Left renal cortex interstitium (tissue), 4 donors: ENCODE measurements around the gene IFIT2. TPM values are rescaled to one million over a fixed set of nuclear protein-coding genes. Genes with fewer than 3 reads are reported as not detected.
"Not testable (repeated sequence)": the region's sequence is repeated elsewhere in the genome, so short reads cannot be mapped to it uniquely, and the experiment has no call there.

Experiments used
- DNase-seq, 4 donors: peaks; one replicate each; pipeline ENCODE4 v3.0.0-alpha.2; 2013; ENCODE audit warnings: low read depth in 4 of 4, low spot score in 2 of 4, missing footprints in 1 of 4
- polyA plus RNA-seq, 4 donors: library from polyadenylated mRNA; unstranded; fragments of 120-200 nt; gene quantifications; one replicate each; pipeline ENCODE4 v1.2.1, GENCODE V29; 2013; ENCODE audit not compliant: insufficient read length in 4 of 4

Gene IFIT2
- polyA plus RNA-seq, 4 donors, result 6.6 to 12.8 (median 8.1) TPM

- no peak for DNase-seq
Measured at GRCh38 chr10:89306434-89307268, 4.8 kb downstream of the IFIT2 start.

- no peak for DNase-seq
Measured at GRCh38 chr10:89307269-89307577, 5.4 kb downstream of the IFIT2 start.

GRCh38 chr10:89308266-89308665, 6.4 kb downstream of the IFIT2 start:
- DNase-seq, result no peak

- DNase-seq, result no peak
Measured at GRCh38 chr10:89308736-89309135, 6.9 kb downstream of the IFIT2 start.

GRCh38 chr10:89309156-89310055, 7.6 kb downstream of the IFIT2 start:
- no peak for DNase-seq

GRCh38 chr10:89310056-89310893, 8.4 kb downstream of the IFIT2 start:
- no peak for DNase-seq

GRCh38 chr10:89312973-89313372, 11.1 kb downstream of the IFIT2 start:
- DNase-seq, result no peak

GRCh38 chr10:89314676-89315075, 12.8 kb downstream of the IFIT2 start:
- no peak for DNase-seq

- DNase-seq, result not testable (repeated sequence)
Measured at GRCh38 chr10:89318047-89318446, 16.2 kb downstream of the IFIT2 start.

GRCh38 chr10:89325081-89325480, 23.2 kb downstream of the IFIT2 start:
- not testable (repeated sequence) for DNase-seq

- not testable (repeated sequence) for DNase-seq
Measured at GRCh38 chr10:89325856-89326255, 24.0 kb downstream of the IFIT2 start.

GRCh38 chr10:89327803-89328441, 26.1 kb downstream of the IFIT2 start, which contains the start of gene IFIT3:
Gene IFIT3, plus strand, starts transcription at chr10:89327997. Its CDS starts 77 bp downstream, at chr10:89328074.
- peak in 3 of 4 donors; percentile 84 to 96 (median 89) for DNase-seq

GRCh38 chr10:89329151-89329550, 27.3 kb downstream of the IFIT2 start:
- DNase-seq, result no peak

GRCh38 chr10:89330014-89330413, 28.2 kb downstream of the IFIT2 start:
- not testable (repeated sequence) for DNase-seq

GRCh38 chr10:89330537-89331212, 28.8 kb downstream of the IFIT2 start:
- DNase-seq, result no peak

- not testable (repeated sequence) for DNase-seq
Measured at GRCh38 chr10:89331487-89332122, 29.8 kb downstream of the IFIT2 start.

- no peak for DNase-seq
Measured at GRCh38 chr10:89332123-89332633, 30.3 kb downstream of the IFIT2 start.

- no peak for DNase-seq
Measured at GRCh38 chr10:89335226-89335625, 33.4 kb downstream of the IFIT2 start.

GRCh38 chr10:89336241-89336640, 34.4 kb downstream of the IFIT2 start:
- no peak for DNase-seq
